Rectal smooth muscle tissue (tissue), 1 donor: Measurements from ENCODE around the gene C1orf21.

Source experiments
- H3K27ac ChIP-seq: one replicate; pipeline ENCODE4 v1.7.0; 2013; ENCODE audit warnings: low read depth, low read length, inconsistent platforms
- H3K27me3 ChIP-seq: one replicate; pipeline ENCODE4 v1.7.0; 2013; ENCODE audit warnings: low read length; ENCODE audit not compliant: control insufficient read depth, insufficient read depth
- H3K36me3 ChIP-seq: one replicate; pipeline ENCODE4 v1.7.0; 2013; ENCODE audit warnings: low read length; ENCODE audit not compliant: control insufficient read depth, insufficient read depth
- H3K4me1 ChIP-seq: one replicate; pipeline ENCODE4 v1.7.0; 2013; ENCODE audit warnings: low read length; ENCODE audit not compliant: control insufficient read depth, insufficient read depth
- H3K4me3 ChIP-seq: one replicate; pipeline ENCODE4 v1.7.0; 2013; ENCODE audit warnings: low read length
- H3K9ac ChIP-seq: one replicate; pipeline ENCODE4 v1.7.0; 2013; ENCODE audit warnings: low read length

The C1orf21 gene

DNA sequence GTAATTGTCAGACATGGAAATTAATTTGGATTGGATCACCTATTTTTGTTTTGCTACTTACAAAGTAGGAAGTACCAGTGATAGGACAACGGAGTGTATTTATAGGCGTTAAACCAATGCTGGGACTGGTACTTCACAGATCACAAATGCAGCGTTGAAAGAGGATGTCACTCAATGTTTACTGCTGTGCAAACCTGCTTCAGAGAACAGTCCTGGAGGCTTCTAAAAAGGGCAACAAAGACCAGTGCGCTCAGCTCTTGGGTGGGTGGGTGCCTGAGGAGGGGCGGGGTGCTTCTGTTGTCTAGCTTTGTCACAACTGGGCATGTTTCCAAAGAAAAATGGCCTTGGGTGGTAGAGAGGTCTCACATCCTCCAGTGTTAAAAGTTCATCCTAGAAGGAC is 2.1 kb downstream of the C1orf21 start:
- Histone ChIP-seq H3K36me3 (no peaks in the 10 kb centered on the region), H3K4me3 (peak overlapping the region; percentile 79), H3K27ac (peak overlapping the region; percentile 69), H3K4me1 (peaks cover 4% of the 10 kb centered on the region), H3K9ac (no peak overlapping the region), H3K27me3 (no peaks in the 10 kb centered on the region)

DNA sequence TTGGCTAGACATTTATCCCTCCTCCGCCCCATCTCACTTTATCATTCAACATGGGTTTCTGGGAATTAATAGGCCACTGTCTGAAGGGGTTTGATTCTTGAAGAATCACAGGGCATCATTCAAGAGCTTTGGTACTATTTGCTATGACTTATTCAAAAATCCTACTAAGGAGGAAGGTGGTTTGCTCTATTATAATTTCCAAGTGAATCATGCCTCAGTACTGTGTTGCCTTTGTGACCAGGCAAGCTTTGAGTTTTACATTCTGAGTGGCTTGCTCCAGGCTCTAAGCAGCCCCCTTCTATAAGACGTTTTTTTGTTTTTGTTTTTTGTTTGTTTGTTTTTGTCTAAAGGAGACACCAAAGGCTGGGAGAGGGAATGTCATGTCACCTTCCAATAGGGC is 2.6 kb downstream of the C1orf21 start:
- no peaks in the 10 kb centered on the region for H3K36me3 ChIP-seq
- H3K4me1 ChIP-seq: peaks cover 4% of the 10 kb centered on the region
- H3K4me3 ChIP-seq: peak overlapping the region; percentile 79
- H3K27ac ChIP-seq: peak overlapping the region; percentile 69
- no peak overlapping the region for H3K9ac ChIP-seq
- no peaks in the 10 kb centered on the region for H3K27me3 ChIP-seq

DNA sequence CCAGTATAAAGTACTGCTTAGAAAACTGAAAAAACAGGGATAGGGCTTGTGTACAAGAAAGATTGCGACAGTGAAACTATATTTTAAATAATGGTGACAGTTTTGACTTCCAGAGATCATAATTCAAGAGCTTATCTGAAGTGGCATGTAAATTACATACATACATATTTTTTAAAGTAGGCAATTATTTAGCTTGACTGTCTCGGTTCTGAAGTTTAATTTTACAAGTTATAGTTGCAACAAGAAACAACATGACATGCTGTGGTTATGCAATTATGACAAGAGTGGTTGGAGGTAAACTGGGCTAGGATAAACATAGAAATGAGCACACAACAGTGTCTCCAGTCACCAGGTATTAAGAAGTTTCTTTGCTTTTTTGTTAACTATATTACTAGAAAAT is 4.1 kb downstream of the C1orf21 start:
- Histone ChIP-seq H3K36me3 (no peaks in the 10 kb centered on the region), H3K9ac (no peak overlapping the region), H3K27me3 (no peaks in the 10 kb centered on the region), H3K4me1 (peaks cover 2% of the 10 kb centered on the region), H3K4me3 (no peak overlapping the region), H3K27ac (no peak overlapping the region)

DNA sequence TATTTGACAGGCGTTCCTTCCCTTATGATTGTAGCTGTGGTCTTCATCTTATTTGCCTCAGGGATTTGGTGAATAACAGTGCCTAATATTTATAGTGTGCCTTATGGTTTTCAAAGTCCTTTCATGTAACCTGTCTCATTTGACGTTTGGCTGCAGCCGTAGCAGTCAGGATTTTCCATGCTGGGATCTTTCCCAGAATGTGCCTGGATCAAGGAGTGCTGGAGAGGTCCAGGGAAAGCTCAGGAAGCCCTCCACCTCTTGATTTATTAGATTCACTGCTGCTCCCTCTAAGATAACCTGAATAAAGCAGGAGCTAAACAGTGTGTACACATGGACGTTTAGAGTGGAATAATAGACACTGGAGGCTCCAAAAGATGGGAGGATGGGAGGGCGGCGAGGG is 5.2 kb downstream of the C1orf21 start:
- no peaks in the 10 kb centered on the region for H3K4me1 ChIP-seq
- H3K27ac ChIP-seq: no peak overlapping the region
- no peaks in the 10 kb centered on the region for H3K36me3 ChIP-seq
- H3K4me3 ChIP-seq: no peak overlapping the region
- no peaks in the 10 kb centered on the region for H3K27me3 ChIP-seq
- H3K9ac ChIP-seq: no peak overlapping the region

DNA sequence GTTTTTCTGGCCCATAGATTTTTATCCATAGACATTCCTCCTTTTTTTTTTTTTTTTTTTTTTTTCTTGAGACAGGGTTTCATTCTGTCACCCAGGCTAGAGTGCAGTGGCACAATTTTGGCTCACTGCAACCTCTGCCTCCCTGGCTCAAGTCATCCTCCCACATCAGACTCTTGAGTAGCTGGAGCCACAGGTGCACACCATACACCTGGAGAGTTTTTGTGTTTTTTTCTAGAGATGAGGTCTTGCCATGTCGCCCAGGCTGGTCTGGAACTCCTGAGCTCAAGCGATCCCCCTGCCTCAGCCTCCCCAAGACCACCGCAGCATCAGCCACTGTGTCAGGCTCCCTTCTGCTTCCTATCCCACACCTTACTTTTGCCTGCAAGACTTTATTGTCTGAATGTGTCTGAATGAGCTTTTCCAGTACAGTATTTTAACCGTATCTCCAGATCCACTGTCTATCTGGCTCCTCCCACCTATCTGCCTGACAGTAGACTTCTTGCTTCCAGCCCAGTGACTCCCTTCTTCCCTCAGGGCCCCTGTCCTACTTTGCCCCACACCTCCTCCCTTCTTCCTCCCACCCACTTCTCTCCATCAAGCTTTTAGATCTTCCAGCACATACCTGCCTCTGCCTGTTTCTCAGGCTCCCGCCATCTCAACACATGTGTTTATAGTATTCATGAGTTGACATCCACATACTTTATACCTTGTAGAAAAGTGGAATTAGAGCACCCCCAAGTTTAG is 6.1 kb downstream of the C1orf21 start:
- Histone ChIP-seq H3K36me3 (no peaks in the 10 kb centered on the region), H3K9ac (no peak overlapping the region), H3K27me3 (no peaks in the 10 kb centered on the region), H3K27ac (no peak overlapping the region), H3K4me3 (no peak overlapping the region), H3K4me1 (no peaks in the 10 kb centered on the region)

DNA sequence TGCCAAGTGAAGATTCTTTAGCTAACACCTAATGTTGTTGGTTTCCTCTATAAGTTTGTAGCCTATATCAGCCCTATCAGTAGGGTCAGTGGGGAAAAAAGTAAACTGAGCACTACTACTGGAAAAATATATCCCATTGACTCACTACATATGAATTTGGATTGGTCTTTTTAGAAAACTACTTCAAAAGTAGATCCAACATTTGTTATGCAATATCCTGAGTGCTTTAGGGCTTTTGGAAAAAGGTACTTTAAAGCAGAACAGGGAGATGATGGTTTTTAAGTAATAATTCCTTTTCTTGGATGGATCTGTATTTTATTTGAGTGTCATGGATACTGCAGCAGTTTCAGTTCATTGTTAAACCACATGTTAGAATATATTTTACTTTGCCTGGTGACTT is 7.1 kb downstream of the C1orf21 start:
- H3K36me3 ChIP-seq: no peaks in the 10 kb centered on the region
- peak overlapping the region; percentile 27 for H3K27ac ChIP-seq
- no peaks in the 10 kb centered on the region for H3K27me3 ChIP-seq
- H3K4me1 ChIP-seq: no peaks in the 10 kb centered on the region
- H3K4me3 ChIP-seq: no peak overlapping the region
- H3K9ac ChIP-seq: no peak overlapping the region

DNA sequence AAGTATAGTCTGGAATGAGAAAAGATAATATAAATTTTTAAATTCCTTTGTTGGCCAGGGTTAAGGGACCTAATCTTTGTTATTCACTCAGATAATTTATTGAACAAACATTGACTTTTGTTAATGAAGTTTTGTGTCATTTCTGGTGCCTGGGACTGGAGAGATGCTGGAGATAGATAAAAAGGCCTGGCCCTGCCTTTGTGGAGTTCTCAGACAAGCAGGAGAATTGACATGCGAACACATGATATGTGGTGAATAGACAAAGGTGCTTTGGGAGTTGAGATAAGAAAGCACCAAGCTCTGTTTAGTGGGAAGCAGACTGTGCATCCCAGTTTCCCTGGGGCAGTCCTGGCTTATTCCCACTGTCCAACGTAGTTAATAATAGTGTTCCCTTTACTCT is 8.5 kb downstream of the C1orf21 start:
- H3K27me3 ChIP-seq: no peaks in the 10 kb centered on the region
- no peak overlapping the region for H3K27ac ChIP-seq
- no peaks in the 10 kb centered on the region for H3K36me3 ChIP-seq
- no peaks in the 10 kb centered on the region for H3K4me1 ChIP-seq
- no peak overlapping the region for H3K4me3 ChIP-seq
- H3K9ac ChIP-seq: no peak overlapping the region

DNA sequence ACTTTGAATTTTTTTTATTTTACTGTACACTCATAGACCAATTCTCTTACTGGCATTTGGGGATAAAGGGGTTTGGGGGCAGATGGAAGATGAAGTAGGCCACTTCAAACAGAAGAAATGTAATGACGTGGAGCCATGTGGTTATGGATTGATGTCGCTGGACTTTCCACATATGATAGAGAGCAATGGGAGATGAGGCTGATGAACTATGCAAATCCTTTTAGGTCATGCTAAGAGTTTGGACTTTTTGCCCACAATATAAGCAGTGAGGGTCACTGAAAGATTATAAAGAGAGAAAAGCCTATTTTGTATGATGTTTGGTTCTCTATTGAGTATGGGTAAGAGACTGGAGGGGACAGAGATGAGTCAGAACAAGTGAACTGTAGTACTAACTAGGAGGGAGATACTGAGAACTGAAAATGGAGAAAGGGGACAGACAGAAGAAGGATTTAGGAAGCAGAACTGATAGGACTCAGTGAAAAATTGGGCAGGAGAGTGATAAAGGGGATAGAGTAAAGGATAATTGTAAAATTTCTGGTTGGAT is 9.2 kb downstream of the C1orf21 start:
- H3K36me3 ChIP-seq: no peaks in the 10 kb centered on the region
- no peak overlapping the region for H3K9ac ChIP-seq
- H3K4me1 ChIP-seq: no peaks in the 10 kb centered on the region
- no peak overlapping the region for H3K27ac ChIP-seq
- H3K27me3 ChIP-seq: no peaks in the 10 kb centered on the region
- no peak overlapping the region for H3K4me3 ChIP-seq

DNA sequence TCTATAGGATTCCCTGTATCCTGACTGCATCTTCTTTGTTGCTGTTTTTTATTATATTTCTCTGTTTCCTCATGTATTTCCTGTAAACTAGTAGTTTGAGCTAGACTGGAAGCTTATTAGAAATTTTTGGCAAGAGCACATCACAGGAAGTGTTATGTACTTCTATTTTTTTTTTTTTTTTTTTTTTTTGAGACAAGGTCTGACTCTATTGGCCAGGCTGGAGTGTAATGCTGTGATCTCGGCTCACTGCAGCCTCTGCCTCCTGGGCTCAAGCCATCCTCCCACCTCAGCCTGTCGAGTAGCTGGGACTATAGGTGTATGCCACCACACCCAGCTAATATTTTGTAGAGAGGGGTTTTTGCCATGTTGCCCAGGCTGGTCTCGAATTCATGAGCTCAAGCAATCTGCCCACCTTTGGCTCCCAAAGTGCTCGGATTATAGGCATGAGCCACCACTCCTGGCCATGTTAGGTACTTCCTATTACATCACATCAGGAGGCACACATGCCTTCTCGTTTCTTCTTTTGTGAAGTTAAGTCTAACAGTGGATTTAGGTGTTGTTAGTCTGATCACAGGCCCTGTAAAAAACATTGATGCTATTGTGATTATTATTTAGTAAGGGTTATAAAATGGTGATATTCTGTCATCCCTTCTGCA is 12.5 kb downstream of the C1orf21 start:
- Histone ChIP-seq H3K4me1 (no peaks in the 10 kb centered on the region), H3K36me3 (no peaks in the 10 kb centered on the region), H3K4me3 (no peak overlapping the region)

DNA sequence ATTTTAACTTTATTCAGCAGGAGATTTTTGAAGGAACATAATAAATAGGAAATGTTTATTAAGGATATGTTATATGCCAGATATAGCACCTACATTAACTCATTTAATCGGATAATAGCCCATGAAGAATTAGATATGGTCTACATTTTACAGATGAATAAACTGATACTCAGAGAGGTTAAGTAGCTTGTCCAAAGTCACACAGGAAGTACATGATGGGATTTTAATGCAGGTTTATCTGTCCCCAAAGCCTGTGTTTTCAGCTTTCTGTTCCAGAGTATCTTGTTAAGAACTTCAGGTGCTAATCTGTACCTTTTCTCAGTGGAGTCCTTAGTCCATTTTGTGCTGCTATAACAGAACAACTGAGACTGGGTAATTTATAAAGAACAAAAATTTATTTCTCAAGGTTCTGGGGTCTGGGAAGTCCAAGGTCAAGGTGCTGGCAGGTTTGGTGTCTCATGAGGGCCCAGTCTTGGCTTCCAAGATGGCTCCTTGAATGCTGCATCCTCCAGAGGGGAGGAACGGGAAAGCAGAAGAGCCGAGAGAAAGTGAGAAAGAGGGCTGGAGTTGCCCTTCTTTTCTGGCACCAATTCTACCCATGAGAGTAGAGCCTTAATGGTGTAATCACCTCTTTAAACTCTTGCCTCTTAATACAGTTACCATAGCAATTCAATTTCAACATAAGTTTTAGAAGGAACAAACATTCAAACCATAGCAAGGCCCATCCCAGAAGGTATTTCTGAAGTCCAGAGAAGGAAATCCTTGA is 17.3 kb downstream of the C1orf21 start:
- no peak overlapping the region for H3K4me3 ChIP-seq
- no peak overlapping the region for H3K9ac ChIP-seq
- H3K4me1 ChIP-seq: no peaks in the 10 kb centered on the region
- no peaks in the 10 kb centered on the region for H3K27me3 ChIP-seq
- no peaks in the 10 kb centered on the region for H3K36me3 ChIP-seq
- no peak overlapping the region for H3K27ac ChIP-seq

More for the DNA sequence above, 12.5 kb downstream of the C1orf21 start:
- Histone ChIP-seq H3K27ac (no peak overlapping the region), H3K27me3 (no peaks in the 10 kb centered on the region), H3K9ac (no peak overlapping the region)

DNA sequence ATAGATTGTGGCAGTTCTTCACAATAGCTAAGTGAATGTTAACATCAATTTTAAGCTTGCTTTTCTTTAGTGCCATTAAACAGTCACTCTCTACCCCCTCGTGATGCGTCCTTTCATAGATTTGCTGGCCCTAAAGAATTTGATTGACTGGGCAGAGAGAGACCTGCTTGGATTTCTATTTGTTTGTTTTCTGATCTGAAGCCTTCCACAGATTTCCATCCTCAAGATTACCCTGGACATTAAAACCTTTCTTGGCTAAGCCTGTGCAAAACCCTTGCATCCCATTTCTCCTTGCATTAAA is 17.8 kb downstream of the C1orf21 start:
- Histone ChIP-seq H3K27ac (no peak overlapping the region), H3K4me3 (no peak overlapping the region), H3K4me1 (no peaks in the 10 kb centered on the region), H3K36me3 (no peaks in the 10 kb centered on the region), H3K9ac (no peak overlapping the region), H3K27me3 (no peaks in the 10 kb centered on the region)

DNA sequence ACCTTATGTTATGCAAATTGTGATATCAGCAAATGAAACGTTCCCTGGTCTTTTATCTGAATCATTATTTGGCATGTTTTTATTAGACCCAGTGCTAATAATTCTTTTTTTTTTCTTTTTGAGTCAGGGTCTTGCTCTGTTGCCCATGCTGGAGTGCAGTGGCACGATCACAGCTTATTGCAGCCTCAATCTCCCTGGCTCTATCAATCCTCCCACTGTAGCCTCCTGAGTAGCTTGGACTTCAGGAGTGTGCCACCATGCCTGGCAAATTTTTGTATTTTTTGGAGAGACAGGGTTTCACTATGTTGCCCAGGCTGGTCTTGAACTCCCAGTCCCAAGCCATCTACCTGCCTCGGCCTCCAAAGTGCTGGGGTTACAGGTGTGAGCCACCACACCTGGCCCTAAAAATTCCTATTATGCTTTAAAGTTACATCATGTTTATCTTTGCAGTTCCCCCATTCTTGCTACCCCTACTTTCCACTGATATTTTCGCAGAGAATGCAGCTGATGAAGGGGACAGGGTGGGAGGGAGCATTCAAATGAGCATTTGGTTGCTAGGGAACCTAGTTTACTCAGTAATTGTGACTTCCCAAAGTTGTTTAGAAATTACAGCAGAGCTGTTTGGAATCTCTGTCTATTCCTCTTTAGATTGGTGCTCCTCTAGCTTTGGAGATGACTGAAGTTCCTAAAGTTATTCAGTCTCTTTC is 18.4 kb downstream of the C1orf21 start:
- H3K27ac ChIP-seq: no peak overlapping the region
- H3K9ac ChIP-seq: no peak overlapping the region
- H3K4me3 ChIP-seq: no peak overlapping the region
- H3K4me1 ChIP-seq: no peaks in the 10 kb centered on the region
- H3K27me3 ChIP-seq: no peaks in the 10 kb centered on the region
- no peaks in the 10 kb centered on the region for H3K36me3 ChIP-seq
